ENCODE measurements around the gene NF2.

DNA sequence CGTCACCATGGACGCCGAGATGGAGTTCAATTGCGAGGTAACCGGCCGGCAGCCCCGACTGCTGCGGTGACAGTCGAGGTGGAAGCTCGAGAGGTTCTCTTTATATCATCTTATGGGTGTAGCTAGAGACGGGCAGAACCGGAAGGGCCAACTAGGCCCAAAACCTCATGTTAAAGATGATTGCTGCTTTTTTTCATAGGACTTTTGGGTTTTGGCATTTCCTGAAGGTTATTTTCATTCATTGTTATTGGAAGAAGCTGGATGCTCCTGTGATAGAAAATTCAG is 585 bp downstream of the NF2 start:
- TF ChIP-seq, protein P1, sequence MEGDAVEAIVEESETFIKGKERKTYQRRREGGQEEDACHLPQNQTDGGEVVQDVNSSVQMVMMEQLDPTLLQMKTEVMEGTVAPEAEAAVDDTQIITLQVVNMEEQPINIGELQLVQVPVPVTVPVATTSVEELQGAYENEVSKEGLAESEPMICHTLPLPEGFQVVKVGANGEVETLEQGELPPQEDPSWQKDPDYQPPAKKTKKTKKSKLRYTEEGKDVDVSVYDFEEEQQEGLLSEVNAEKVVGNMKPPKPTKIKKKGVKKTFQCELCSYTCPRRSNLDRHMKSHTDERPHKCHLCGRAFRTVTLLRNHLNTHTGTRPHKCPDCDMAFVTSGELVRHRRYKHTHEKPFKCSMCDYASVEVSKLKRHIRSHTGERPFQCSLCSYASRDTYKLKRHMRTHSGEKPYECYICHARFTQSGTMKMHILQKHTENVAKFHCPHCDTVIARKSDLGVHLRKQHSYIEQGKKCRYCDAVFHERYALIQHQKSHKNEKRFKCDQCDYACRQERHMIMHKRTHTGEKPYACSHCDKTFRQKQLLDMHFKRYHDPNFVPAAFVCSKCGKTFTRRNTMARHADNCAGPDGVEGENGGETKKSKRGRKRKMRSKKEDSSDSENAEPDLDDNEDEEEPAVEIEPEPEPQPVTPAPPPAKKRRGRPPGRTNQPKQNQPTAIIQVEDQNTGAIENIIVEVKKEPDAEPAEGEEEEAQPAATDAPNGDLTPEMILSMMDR (IDR thresholded peaks at IDR 0.05): no peak
- TF ChIP-seq EP300 (IDR thresholded peaks at IDR 0.05) (no peak), POLR2A (IDR thresholded peaks at IDR 0.05) (no peak)

All from ovary (tissue), 3 donors.